Activated CD4-positive, alpha-beta T cell treated with anti-CD3 and anti-CD28 coated beads for 36 hours (primary cell): ENCODE results near the gene SAMHD1. TPM values are rescaled to one million over a fixed set of nuclear protein-coding genes. Genes with fewer than 3 reads are reported as not detected.
"Not testable (repeated sequence)": the region's sequence is repeated elsewhere in the genome, so short reads cannot be mapped to it uniquely, and the experiment has no call there.

ENCODE experiments used
- ATAC-seq: fragments of 200-7000 bp; cut with Tn5 transposase; one replicate; pipeline ENCODE4 v1.10.0; 2021; ENCODE audit warnings: mild to moderate bottlenecking, moderate library complexity
- CTCF ChIA-PET: fragments of 350-600 bp; sonication (Branson Sonifier 250); formaldehyde crosslinking; loops from one replicate; lab custom pipeline; 2021; ENCODE audit warnings: antibody characterized with exemption; lab: Charles Lee
- POLR2A ChIA-PET: fragments of 350-600 bp; sonication (Branson Sonifier 250); formaldehyde crosslinking; loops from one replicate; lab custom pipeline; 2021; ENCODE audit warnings: antibody characterized with exemption, inconsistent platforms; lab: Charles Lee
- DNase-seq: peaks from one replicate; pipeline ENCODE4 v3.0.0-alpha.2; 2020
- H3K27ac Mint-ChIP-seq: one replicate; pipeline ENCODE4 v1.8.0; 2021; ENCODE audit warnings: mixed read lengths
- H3K27me3 Mint-ChIP-seq: one replicate; pipeline ENCODE4 v1.8.0; 2021; ENCODE audit warnings: mixed read lengths
- H3K36me3 Mint-ChIP-seq: one replicate; pipeline ENCODE4 v1.8.0; 2021; ENCODE audit warnings: low read depth, mixed read lengths
- H3K4me1 Mint-ChIP-seq: one replicate; pipeline ENCODE4 v1.8.0; 2021; ENCODE audit warnings: mixed read lengths
- H3K4me3 Mint-ChIP-seq: one replicate; pipeline ENCODE4 v1.8.0; 2021; ENCODE audit warnings: mild to moderate bottlenecking, moderate library complexity, mixed read lengths
- H3K9me3 Mint-ChIP-seq: one replicate; pipeline ENCODE4 v1.8.0; 2021; ENCODE audit warnings: low read depth, mixed read lengths
- intact Hi-C, 2 experiments: fragments of 100-400 bp; cut with DNase I in 1 of 2; cut with micrococcal nuclease in 1 of 2; formaldehyde crosslinking; loops; one replicate each; pipeline versions ENCODE4 v1.14.2 to v1.15.1; 2022 to 2024; cut with DNase I, micrococcal nuclease
- total RNA-seq, 2 experiments: library from RNA; stranded (reverse); gene quantifications; one replicate each; pipeline ENCODE4 v1.2.3, GENCODE V29; 2021

SAMHD1 gene
- 10 to 100 TPM; 35.6 to 36.9 TPM for total RNA-seq

- Mint-ChIP-seq H3K4me3 (peak within 1 kb of the TSS; percentile 92), H3K4me1 (peaks cover 49% of the 10 kb centered on the region), H3K27ac (peak within 1 kb of the TSS; percentile 94), H3K36me3 (peaks cover 15% of the 10 kb centered on the region), H3K9me3 (no peaks in the 10 kb centered on the region), H3K27me3 (no peaks in the 10 kb centered on the region)
- CTCF ChIA-PET = interaction anchor here (0.7 kb wide), 1 partner anchor 49 kb away, joined by 3 read pairs; no protein-coding TSS in a partner anchor
- intact Hi-C loops = loop anchor here in 1 of 2 experiments (2.0 kb wide), 4 partner anchors 63 to 1335 kb away; partner anchors contain the start of genes MROH8, RBL1 and RPN2
- POLR2A ChIA-PET = no interaction called here
- ATAC-seq (peak; percentile 95), DNase-seq (peak; percentile 94)
Observed at GRCh38 chr20:36951198-36951978, at the start of gene SAMHD1. Gene SAMHD1, minus strand, starts transcription at chr20:36951708. Its CDS starts 65 bp downstream, at chr20:36951643.

GRCh38 chr20:37000171-37000570, 48.7 kb upstream of the SAMHD1 start:
- peaks cover 43% of the 10 kb centered on the region for H3K36me3 Mint-ChIP-seq
- ATAC-seq, H3K4me1 Mint-ChIP-seq, CTCF ChIA-PET, DNase-seq, intact Hi-C loops, H3K27ac Mint-ChIP-seq, H3K27me3 Mint-ChIP-seq, POLR2A ChIA-PET, H3K9me3 Mint-ChIP-seq, H3K4me3 Mint-ChIP-seq: not testable (repeated sequence)

GRCh38 chr20:36998652-36999051, 47.1 kb upstream of the SAMHD1 start:
- no peak for ATAC-seq
- CTCF ChIA-PET = interaction anchor here (0.7 to 1.2 kb wide), 3 partner anchors 10 to 193 kb away, joined by 3 to 6 read pairs (median 3); no protein-coding TSS in a partner anchor
- no peaks in the 10 kb centered on the region for H3K27me3 Mint-ChIP-seq
- DNase-seq = no peak
- H3K36me3 Mint-ChIP-seq = peaks cover 53% of the 10 kb centered on the region
- H3K4me1 Mint-ChIP-seq = peaks cover 3% of the 10 kb centered on the region
- intact Hi-C loops = no loop called here
- H3K9me3 Mint-ChIP-seq = no peaks in the 10 kb centered on the region
- peak overlapping the region; percentile 37 for H3K27ac Mint-ChIP-seq
- H3K4me3 Mint-ChIP-seq = no peak overlapping the region
- POLR2A ChIA-PET = interaction anchor here (0.7 kb wide), 1 partner anchor 112 kb away, joined by 3 read pairs; no protein-coding TSS in a partner anchor

GRCh38 chr20:36997121-36997520, 45.6 kb upstream of the SAMHD1 start:
- Mint-ChIP-seq H3K4me1 (peaks cover 5% of the 10 kb centered on the region), H3K36me3 (peaks cover 48% of the 10 kb centered on the region), H3K27ac (no peak overlapping the region), H3K4me3 (no peak overlapping the region), H3K27me3 (no peaks in the 10 kb centered on the region), H3K9me3 (peaks cover 5% of the 10 kb centered on the region)
- ChIA-PET POLR2A (no interaction called here), CTCF (no interaction called here)
- no peak for ATAC-seq
- intact Hi-C loops = no loop called here
- DNase-seq = no peak

GRCh38 chr20:36994221-36994620, 42.7 kb upstream of the SAMHD1 start:
- ATAC-seq, H3K4me3 Mint-ChIP-seq, H3K27me3 Mint-ChIP-seq, H3K9me3 Mint-ChIP-seq, DNase-seq, intact Hi-C loops, POLR2A ChIA-PET, H3K27ac Mint-ChIP-seq: not testable (repeated sequence)
- CTCF ChIA-PET = interaction anchor here (0.7 to 0.8 kb wide), 3 partner anchors 9 to 36 kb away, joined by 3 to 4 read pairs (median 3); no protein-coding TSS in a partner anchor
- Mint-ChIP-seq H3K36me3 (peaks cover 48% of the 10 kb centered on the region), H3K4me1 (peaks cover 18% of the 10 kb centered on the region)

GRCh38 chr20:36992802-36993334, 41.4 kb upstream of the SAMHD1 start:
- Mint-ChIP-seq H3K27me3 (no peaks in the 10 kb centered on the region), H3K27ac (no peak overlapping the region), H3K4me3 (no peak overlapping the region), H3K4me1 (peaks cover 28% of the 10 kb centered on the region), H3K36me3 (peaks cover 46% of the 10 kb centered on the region), H3K9me3 (peaks cover 5% of the 10 kb centered on the region)
- DNase-seq (no peak), ATAC-seq (no peak)
- intact Hi-C loops = no loop called here
- POLR2A ChIA-PET = no interaction called here
- CTCF ChIA-PET = interaction anchor here (0.6 kb wide), 1 partner anchor 198 kb away, joined by 4 read pairs; no protein-coding TSS in a partner anchor

GRCh38 chr20:36991703-36992102, 40.2 kb upstream of the SAMHD1 start:
- Mint-ChIP-seq H3K36me3 (peaks cover 43% of the 10 kb centered on the region), H3K4me3 (no peak overlapping the region), H3K9me3 (peaks cover 5% of the 10 kb centered on the region), H3K27me3 (no peaks in the 10 kb centered on the region), H3K27ac (no peak overlapping the region), H3K4me1 (peaks cover 32% of the 10 kb centered on the region)
- DNase-seq = no peak
- CTCF ChIA-PET = interaction anchor here (0.8 to 1.1 kb wide), 3 partner anchors 10 to 101 kb away, joined by 3 read pairs; no protein-coding TSS in a partner anchor
- intact Hi-C loops = no loop called here
- POLR2A ChIA-PET = interaction anchor here (0.6 kb wide), 1 partner anchor 30 kb away, joined by 3 read pairs; no protein-coding TSS in a partner anchor
- ATAC-seq = peak; percentile 11

- intact Hi-C loops = no loop called here
- peaks cover 5% of the 10 kb centered on the region for H3K9me3 Mint-ChIP-seq
- DNase-seq (no peak), ATAC-seq (no peak)
- peaks cover 27% of the 10 kb centered on the region for H3K36me3 Mint-ChIP-seq
- H3K4me1 Mint-ChIP-seq = peaks cover 32% of the 10 kb centered on the region
- H3K27me3 Mint-ChIP-seq = no peaks in the 10 kb centered on the region
- no peak overlapping the region for H3K4me3 Mint-ChIP-seq
- no peak overlapping the region for H3K27ac Mint-ChIP-seq
- POLR2A ChIA-PET = interaction anchor here (0.6 kb wide), 1 partner anchor 343 kb away, joined by 3 read pairs; no protein-coding TSS in a partner anchor
- CTCF ChIA-PET = no interaction called here
Observed at GRCh38 chr20:36989797-36990196, 38.3 kb upstream of the SAMHD1 start.

GRCh38 chr20:36988494-36988966, 37.0 kb upstream of the SAMHD1 start:
- ChIA-PET CTCF (interaction anchor here (1.1 to 1.4 kb wide), 2 partner anchors 10 to 17 kb away, joined by 3 to 4 read pairs; no protein-coding TSS in a partner anchor), POLR2A (no interaction called here)
- H3K9me3 Mint-ChIP-seq = peaks cover 5% of the 10 kb centered on the region
- peaks cover 15% of the 10 kb centered on the region for H3K36me3 Mint-ChIP-seq
- no peak overlapping the region for H3K4me3 Mint-ChIP-seq
- H3K27me3 Mint-ChIP-seq = no peaks in the 10 kb centered on the region
- ATAC-seq (peak; percentile 70), DNase-seq (peak; percentile 20)
- H3K4me1 Mint-ChIP-seq = peaks cover 32% of the 10 kb centered on the region
- intact Hi-C loops = no loop called here
- peak overlapping the region; percentile 35 for H3K27ac Mint-ChIP-seq

- H3K36me3 Mint-ChIP-seq = peaks cover 7% of the 10 kb centered on the region
- no peak overlapping the region for H3K27ac Mint-ChIP-seq
- no peak for DNase-seq
- no peak for ATAC-seq
- H3K4me1 Mint-ChIP-seq = peaks cover 18% of the 10 kb centered on the region
- no peaks in the 10 kb centered on the region for H3K9me3 Mint-ChIP-seq
- H3K4me3 Mint-ChIP-seq = no peak overlapping the region
- no peaks in the 10 kb centered on the region for H3K27me3 Mint-ChIP-seq
- ChIA-PET POLR2A (no interaction called here), CTCF (no interaction called here)
- intact Hi-C loops = no loop called here
Observed at GRCh38 chr20:36984257-36984638, 32.7 kb upstream of the SAMHD1 start.

GRCh38 chr20:36975099-36975818, 23.8 kb upstream of the SAMHD1 start:
- Mint-ChIP-seq H3K27ac (peak overlapping the region; percentile 70), H3K27me3 (no peaks in the 10 kb centered on the region), H3K36me3 (peaks cover 3% of the 10 kb centered on the region), H3K4me3 (peak overlapping the region; percentile 32), H3K4me1 (peaks cover 29% of the 10 kb centered on the region), H3K9me3 (peaks cover under 1% of the 10 kb centered on the region)
- CTCF ChIA-PET = interaction anchor here (0.7 to 1.3 kb wide), 4 partner anchors 29 to 56 kb away, joined by 3 read pairs; no protein-coding TSS in a partner anchor
- peak; percentile 62 for ATAC-seq
- POLR2A ChIA-PET = interaction anchor here (0.6 kb wide), 1 partner anchor 147 kb away, joined by 3 read pairs; no protein-coding TSS in a partner anchor
- intact Hi-C loops = no loop called here
- peak; percentile 67 for DNase-seq
